GM19193 (cell line): ENCODE data around the gene SH3BGRL.

ENCODE experiments used
- POLR2A ChIP-seq: IDR thresholded peaks from 4 replicates; pipeline ENCODE4 v1.6.1; 2011; ENCODE audit not compliant: insufficient read depth, insufficient read length; ENCODE audit errors: extremely low read depth

SH3BGRL gene

DNA sequence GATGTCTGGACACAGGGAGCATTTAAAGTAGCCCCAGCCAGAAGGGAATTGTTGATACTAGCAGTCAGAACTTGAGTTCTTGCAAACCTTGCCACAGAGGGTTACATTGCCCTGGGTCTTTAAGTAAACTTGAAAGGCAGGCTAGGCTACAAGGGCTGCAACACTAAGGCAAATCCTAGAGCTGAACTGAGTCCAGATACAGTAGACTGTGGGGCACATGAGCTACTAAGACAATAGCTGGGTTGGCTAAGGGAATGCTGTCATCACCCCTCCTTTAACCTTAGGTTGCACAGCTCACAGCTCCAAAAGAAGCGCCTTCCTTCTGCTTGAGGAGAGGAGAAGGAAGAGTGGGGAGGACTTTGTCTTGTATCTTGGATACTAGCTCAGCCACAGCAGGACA is 35.6 kb downstream of the SH3BGRL start:
- no peak for TF ChIP-seq POLR2A

DNA sequence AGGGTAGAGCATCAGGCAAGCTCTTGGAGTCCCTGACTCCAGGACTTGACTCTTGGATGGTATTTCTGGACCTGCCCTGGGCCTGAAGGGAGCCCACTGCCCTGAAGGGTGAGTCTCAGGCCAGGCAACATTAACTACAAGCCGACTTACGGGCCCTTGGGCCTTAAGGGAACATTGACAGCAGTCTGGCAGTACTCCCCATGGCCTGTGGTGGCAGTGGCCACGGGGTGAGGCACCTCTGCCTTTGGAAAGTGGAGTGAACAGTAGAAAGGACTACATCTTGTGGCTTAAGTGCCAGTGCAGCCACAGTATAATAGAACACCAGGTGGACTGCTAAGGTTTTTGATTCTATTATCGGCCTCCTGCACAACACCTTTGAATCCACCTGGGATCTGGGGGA is 36.3 kb downstream of the SH3BGRL start:
- TF ChIP-seq POLR2A: no peak

GRCh38 chrX:81240701-81241331 is 38.9 kb downstream of the SH3BGRL start:
- TF ChIP-seq POLR2A: no peak

DNA sequence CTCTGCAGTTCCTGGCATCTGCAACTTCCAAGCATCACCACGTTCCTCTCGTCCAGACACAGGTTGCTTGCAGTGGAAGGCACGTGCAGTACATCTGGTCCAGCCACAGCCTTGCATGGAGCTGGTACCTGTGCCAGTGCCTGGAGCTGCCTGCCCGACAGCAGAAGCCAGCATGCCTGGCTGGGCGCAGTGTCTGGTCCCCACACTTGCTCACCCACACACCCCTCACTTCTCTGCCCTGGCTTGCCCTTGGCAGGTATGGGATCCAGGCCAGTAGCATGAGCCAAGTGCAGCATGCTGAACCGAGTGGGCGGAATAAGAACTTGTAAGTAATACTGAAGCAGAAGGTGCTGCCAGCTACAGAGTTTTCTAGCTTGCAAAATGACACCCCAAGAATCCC is 39.9 kb downstream of the SH3BGRL start:
- no peak for TF ChIP-seq POLR2A

DNA sequence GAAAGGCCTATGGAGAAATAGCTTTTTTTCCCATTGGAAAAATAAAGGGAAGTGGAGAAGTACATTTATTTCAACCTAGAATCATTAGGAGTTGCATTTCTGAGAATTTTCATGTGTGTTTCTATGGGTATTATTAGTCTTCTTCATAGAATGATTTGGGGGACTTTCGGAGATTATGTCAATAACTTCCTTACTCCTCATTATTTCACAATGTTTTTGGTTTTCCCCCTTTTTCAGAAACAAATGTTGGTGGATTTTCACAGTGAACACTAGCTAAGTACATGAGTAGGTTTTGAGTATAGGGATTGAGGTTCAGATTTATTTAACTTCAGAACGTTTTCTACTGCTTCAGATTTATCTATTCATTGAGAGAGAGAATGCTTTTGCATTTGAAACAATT is 54.0 kb downstream of the SH3BGRL start:
- no peak for TF ChIP-seq POLR2A

GRCh38 chrX:81257817-81258216 is 55.9 kb downstream of the SH3BGRL start:
- no peak for TF ChIP-seq POLR2A

DNA sequence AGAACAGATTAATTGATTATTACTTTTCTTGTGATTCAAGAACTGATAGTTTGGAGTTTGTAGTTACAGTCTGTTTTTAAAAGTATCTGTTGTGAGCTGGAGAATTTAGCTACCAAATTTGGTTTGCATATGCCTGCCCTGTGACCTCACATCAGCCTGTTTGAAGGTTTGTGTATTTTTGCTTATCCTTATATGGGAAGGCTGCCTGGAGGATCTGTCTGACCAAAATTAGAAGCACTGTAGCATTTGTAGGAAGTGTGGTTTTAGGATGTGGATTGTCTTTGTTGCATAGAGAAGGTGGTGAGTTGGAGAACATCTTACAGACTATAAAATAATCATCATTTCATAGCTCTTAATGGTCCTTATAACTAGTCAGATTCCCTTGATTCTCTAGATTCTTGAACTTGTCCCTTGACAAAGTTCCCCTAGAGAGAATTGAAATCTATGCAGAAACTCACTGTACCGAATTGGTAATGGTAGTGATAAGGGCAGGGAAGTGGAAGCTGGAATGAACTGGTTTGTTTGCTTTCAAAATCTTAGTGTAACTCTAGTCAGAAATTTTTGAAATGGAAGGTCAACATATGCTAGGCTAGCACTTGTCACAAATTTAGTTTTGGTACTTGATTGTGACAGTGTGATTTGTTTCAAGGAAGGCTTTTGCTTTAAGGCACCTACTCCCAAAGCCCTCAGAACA is 57.3 kb downstream of the SH3BGRL start:
- no peak for TF ChIP-seq POLR2A

DNA sequence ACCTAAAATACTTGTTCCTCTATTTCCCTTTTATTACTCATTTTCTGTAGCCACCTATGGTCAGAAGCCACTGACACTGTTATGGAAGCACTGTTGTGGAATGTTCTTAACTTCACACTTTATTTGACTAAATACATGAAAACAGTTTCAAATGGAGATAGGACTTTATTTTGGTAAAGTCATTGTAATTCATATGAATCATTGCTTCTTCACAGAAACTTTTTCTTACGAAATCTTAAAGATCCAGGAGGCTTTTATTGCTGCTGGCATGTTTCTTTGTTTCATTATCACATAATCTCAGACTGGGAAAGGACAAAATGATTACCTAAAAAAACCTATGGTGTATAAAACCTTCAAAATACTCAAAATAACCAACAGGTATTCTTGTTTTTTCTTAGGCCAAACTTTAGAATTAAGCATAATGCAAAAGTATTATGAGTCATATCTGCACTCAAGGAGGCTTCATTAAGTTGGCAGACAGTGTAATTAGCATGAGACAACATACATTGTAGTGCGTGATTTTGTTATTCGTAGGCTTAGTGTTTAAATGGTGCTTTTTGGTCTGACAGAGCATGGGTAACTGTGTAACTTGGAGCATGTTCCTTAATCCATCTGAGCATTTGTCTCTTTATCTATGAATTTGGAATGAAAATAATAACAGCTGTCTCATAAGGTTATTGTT is 58.0 kb downstream of the SH3BGRL start:
- no peak for TF ChIP-seq POLR2A

DNA sequence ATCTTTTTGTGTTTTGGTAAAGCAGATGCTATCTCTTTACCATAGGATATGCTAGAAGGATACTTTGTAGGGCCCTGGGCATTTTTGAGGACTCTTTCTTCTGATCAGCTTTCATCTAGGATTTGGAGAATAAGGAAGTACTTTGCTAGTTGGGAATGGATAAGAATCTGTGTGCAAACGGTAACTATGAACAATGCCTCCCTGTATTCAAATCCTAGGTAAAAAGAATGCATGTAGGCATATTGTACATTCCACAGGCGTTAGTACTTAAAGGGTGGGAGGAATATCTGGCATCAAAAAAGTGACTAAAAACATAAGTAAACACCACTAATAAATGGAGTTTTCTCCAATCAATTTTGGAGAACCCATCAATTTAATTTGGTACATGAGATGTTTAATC is 59.7 kb downstream of the SH3BGRL start:
- TF ChIP-seq POLR2A: no peak

DNA sequence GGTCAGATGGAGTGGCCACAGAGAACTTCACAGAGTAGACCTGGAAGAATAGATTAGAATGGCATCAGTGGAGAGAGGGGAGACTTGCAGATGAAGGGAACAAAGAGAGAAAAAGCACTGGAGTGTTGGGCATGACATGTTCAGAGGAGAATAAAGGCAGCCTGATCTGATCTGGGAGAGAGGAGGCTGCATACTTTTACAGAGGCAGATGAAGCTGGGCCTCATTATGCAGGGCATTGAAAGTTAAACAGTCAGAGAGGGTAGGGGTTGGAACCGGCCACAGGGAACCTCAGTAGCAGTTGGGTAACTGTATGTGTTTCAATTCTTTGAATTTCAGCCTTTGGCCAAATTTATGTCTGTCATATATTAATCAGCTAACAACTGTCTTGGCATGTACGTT is 61.2 kb downstream of the SH3BGRL start:
- TF ChIP-seq POLR2A: no peak

- TF ChIP-seq POLR2A: no peak
Observed at GRCh38 chrX:81278616-81279015, 76.7 kb downstream of the SH3BGRL start.

- TF ChIP-seq POLR2A: no peak
Observed at GRCh38 chrX:81280148-81280547, 78.2 kb downstream of the SH3BGRL start.

DNA sequence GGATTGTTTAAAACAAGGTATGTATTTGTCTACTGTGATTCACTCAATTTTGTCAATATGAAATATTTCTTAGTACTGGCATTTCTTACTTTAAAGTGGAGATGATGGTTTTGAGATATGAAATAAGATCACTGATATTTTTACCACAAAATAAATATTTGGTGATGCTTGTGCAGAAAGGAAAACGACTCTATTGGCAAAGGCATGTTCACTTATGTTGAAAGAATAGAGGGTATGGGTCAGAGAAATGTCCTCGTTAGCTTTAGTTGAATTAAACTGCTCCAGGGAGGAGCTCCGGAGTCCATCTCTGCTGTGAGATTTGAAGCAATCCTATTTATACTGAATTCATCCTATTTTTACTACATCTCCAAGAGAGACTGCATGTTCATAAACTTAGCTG is 84.2 kb downstream of the SH3BGRL start:
- TF ChIP-seq POLR2A: no peak

DNA sequence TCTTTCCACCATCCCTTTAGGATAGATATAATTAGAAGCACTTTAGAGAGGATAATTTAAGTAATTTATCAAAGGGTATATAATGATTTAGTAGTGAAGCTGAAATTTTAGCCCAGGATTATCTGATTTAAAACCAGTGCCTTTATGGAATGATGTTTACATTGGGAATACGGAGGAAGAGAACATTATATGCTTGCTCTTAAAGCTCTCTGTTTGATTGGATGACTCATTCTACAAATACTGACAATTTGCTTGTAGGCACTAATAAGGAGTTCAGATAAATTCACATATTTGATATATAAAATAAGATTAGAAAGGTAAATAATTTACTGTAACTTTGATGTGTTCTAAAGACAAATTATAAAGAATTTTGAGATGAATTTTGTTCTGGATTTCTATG is 84.7 kb downstream of the SH3BGRL start:
- TF ChIP-seq POLR2A: no peak

- TF ChIP-seq POLR2A: no peak
Observed at GRCh38 chrX:81291996-81292395, 90.1 kb downstream of the SH3BGRL start.

- no peak for TF ChIP-seq POLR2A
Observed at GRCh38 chrX:81294101-81294500, 92.2 kb downstream of the SH3BGRL start.
